CD1c-positive myeloid dendritic cell (primary cell): Measurements from ENCODE around the gene DGKZ.

Source experiments
- DNase-seq: peaks from one replicate; pipeline ENCODE4 v3.0.0-alpha.2; 2016; ENCODE audit errors: extremely low spot score

DGKZ gene

DNA sequence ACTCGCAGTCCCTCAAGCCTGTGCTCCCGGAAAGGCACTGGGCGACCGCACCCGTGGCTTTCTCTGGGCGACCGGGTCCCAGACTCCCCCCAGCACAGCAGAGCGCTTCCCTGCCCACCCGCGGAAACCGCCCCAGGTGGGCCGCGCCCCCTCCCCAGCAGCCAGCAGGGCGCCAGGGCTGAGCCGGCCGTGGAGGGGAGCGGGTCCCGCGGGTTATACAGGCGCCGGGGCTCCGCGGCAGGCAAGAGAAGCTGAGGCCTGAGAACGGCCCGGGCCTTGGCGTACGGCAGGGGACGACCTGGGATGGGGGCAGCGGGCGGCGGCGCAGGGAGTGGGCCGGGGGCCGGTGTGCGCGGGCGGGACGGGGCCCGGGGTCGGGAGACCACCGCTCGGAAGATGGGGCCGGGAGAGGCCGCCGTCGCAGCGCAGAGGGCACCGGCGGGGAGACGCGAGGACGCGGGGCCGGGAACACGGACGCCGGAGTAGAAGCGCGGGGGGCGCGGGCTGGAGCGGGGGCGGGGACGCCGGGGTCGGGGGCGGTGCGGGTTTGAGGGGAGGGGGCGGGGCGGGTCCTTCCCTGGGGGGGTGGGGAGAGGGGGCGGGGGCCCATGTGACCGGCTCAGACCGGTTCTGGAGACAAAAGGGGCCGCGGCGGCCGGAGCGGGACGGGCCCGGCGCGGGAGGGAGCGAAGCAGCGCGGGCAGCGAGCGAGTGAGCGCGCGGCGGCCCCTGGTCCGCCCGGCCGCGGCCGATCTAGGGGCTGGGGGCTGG is 34.0 kb downstream of the DGKZ start, which contains the start of gene MDK:
Gene MDK (plus strand): TSS at position 622 of the 771 bp plus-strand sequence. CDS start 389 bp downstream, outside the sequence.
- no peak for DNase-seq

GRCh38 chr11:46381819-46382645 is 34.8 kb downstream of the DGKZ start:
- no peak for DNase-seq

- peak; percentile 38 for DNase-seq
Observed at GRCh38 chr11:46382646-46383403, 35.6 kb downstream of the DGKZ start.

- no peak for DNase-seq
Observed at GRCh38 chr11:46383404-46383758, 36.1 kb downstream of the DGKZ start.

- DNase-seq, result no peak
Observed at GRCh38 chr11:46383974-46384701, 36.9 kb downstream of the DGKZ start.

DNA sequence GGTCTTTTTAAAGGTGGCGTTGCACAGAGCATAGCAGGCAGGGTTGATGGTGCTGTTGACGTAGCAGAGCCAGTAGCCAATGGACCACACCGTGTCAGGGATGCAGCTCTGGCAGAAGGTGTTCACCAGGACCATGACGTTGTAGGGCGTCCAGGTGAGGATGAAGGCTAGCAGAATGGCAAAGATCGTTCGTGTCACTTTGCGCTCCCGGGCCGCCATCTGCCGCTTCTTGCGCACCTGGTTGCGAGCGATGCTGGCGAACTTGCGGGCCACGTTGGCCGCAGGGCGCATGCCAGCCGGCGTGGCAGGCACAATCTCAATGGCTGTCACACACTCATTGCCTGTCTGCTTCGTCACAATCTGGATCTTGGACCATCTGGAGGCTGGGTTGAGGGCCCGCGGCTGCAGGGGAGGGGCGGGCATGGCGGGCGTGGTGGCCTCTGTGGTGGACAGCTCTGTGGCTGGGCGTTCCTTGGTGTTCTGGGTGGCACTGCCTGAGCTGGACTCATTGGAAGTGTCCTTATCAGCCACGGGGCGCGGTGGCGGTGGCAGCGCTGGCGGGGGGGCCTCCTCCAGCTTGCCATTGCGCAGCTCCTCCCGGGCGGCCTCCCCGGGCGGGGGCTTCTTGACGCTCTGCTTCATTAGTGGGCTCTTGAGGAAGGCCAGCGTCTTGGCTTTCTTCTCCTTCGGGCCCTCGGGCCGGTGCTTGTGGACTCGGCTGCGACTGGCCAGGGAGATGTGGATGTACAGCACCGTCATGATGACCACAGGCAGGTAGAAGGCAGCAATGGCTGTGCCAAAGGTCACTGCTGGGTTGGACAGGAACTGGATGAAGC is 38.1 kb downstream of the DGKZ start:
- DNase-seq, result no peak

DNA sequence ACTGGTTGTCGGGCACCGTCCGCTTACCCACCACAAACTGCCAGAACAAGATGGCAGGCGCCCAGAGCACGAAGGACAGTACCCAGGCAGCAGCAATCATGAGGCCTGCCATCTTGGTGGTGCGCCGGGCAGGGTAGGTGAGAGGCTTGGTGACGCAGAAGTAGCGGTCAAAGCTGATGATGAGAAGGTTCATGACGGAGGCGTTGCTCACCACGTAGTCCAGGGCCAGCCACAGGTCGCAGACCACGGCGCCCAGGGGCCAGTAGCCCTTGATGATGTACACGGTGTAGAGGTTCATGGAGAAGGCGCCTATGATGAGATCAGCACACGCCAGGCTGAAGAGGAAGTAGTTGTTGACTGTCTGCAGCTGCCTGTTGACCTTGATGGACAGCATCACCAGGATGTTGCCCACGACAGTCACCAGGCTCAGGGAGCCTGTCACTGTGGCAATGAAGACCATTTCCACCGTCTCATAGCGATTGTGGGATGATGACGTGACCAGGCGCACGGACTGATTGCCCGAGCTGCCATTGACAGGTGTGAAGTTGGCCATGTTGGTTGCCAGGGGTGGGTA is 38.8 kb downstream of the DGKZ start:
- peak; percentile 43 for DNase-seq

- DNase-seq, result no peak
Observed at GRCh38 chr11:46386674-46387073, 39.4 kb downstream of the DGKZ start.

GRCh38 chr11:46387456-46387855 is 40.2 kb downstream of the DGKZ start:
- no peak for DNase-seq

- DNase-seq, result peak; percentile 84
Observed at GRCh38 chr11:46387919-46388618, 40.8 kb downstream of the DGKZ start.

GRCh38 chr11:46388619-46389449 is 41.6 kb downstream of the DGKZ start:
- no peak for DNase-seq

DNA sequence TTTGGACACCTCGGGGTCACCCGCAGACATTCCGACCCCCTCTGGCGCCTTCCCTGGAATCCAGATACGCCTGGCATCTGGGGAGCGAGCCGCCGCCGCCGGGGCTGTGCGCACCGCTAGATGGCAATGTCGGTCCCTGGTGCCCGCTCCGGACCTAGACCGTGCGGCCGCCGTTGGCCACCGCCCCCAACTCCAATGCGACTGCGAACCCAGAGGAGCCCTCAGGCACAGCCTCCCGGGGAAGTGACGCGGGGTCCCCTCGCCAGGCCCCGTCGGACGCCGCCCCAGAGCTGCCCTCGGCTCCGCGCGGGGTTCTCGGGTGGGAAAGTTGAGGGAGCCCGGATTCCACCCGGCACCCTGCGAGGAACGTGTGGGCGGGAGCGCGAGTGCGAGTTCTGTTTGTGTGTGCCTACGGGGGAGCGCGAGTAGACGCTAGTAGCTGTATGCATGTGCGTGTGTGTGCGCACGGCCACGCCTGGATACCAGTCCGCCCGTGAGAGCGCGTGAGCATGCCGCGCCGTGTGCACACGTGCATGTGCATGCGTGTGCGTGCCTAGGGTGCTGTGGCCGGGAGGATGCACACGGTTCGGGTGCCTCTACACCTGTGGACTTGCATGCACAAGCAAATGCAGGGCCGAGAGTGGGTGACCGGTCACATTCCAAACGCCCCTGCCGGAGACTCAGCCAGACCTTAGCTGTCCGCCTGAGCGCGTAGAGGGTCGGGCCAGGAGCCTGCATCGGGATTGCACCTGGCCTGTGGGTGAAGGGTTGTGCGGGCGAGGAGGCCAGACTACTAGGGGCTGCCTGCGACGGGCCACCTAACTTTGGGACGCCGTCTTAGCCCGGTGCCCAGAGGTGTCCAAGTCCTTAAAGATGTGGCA is 42.4 kb downstream of the DGKZ start:
- peak; percentile 77 for DNase-seq

DNA sequence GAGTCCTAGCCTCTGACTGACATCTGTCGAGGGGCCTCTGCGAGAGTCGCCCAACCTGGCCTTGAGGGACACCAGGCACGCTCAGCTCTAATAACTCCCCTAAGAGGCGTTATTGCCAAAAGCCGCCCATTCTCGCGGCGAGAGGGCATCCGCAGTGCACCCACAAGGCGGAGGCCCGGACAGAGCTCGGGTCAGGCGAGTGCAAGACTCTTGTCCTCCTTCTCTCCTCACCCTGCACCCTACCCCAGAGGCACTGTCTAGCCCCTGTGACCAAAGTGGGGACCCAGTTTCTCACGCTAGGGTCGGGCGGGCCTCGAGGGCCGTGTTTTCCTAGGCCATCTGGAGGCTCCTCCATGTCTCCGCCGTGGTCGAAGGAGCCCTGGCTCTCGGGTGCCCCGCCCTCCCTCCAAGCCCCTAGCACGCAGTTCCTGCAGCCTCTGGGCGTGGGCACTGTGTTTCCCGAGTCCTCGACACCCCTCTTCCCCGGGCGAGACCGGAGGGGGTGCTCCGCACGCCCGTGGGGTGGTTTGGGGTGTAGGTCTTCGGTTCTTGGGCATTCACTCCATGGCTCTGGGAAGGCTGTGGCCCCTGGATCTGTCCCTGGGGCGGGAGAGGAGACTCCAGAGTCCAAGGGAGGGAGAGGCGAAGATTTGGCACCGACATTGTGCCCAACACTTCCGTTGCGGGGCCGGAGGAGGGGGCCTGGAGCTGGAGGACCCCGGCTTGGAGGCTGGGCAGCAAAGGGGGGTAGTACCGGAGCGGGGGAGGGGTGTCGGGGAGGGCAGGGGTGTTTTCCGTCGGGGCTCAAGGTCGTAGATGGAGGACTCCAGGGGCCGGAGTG is 43.3 kb downstream of the DGKZ start:
- no peak for DNase-seq

- DNase-seq, result no peak
Observed at GRCh38 chr11:46391186-46391577, 43.9 kb downstream of the DGKZ start.

DNA sequence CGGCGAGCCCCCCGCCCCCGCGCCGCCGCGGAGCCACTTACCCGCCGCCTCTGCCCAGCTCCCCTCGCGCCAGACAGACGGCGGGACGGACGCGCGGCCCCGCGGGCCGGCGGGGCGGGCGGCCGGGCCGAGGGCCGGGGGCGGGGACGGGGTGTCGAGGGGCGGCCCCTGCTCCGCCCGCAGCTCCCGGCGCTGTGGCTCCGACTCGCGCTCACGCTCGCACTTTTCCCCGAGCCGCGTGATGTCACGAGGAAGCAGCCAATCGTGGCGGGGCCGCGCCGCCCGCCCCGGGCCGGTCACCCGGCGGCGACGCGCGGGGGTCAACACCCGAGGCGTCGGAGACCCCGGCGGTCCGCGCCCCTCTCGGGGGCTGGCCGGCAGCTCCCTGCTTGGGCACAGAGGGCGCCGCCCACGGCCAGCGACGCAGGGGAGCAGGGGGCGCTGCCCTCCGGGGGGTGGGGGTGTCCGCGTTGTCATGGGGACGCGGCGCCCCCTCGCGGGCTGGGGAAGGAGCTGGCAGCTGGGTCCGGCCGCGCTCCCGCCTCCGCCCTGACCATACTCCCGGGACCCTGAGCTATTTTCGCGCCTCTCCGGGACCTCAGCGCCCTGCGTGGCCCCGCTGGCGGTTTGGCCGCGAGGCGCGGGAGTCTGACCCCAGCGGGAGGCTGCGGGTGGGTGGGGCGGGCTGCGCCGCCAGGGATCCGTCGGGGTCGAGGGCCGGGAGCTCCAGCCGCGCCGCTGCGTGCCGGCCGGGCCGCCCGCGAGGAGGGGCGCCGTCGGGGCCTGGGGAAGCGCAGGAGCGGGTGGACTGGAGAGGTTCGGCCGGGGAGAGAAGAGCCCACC is 44.5 kb downstream of the DGKZ start, which contains the start of gene CHRM4:
Gene CHRM4 (minus strand): TSS at position 199 of the 843 bp plus-strand sequence. CDS start 5,219 bp downstream, outside the sequence.
- DNase-seq, result peak; percentile 50
